Trophoblast cell (in vitro differentiated cells and primary cell): ENCODE measurements around the gene MPPED1.

Source experiments
- DNase-seq, 2 donors: peaks; one replicate each; pipeline ENCODE4 v3.0.0-alpha.2; 2016
- H2AFZ ChIP-seq: 2 replicates; pipeline ENCODE4 v1.6.1; 2013; ENCODE audit warnings: low read length, moderate library complexity, mild to moderate bottlenecking; ENCODE audit not compliant: insufficient read depth, poor library complexity
- H2AK5ac ChIP-seq: 2 replicates; pipeline ENCODE4 v1.6.1; 2013; ENCODE audit warnings: mild to moderate bottlenecking, low read length
- H2BK120ac ChIP-seq: 2 replicates; pipeline ENCODE4 v1.6.1; 2013; ENCODE audit warnings: low read length, mild to moderate bottlenecking, moderate library complexity; ENCODE audit not compliant: insufficient read depth, poor library complexity
- H2BK12ac ChIP-seq: 2 replicates; pipeline ENCODE4 v1.6.1; 2013; ENCODE audit warnings: mild to moderate bottlenecking, low read length, moderate library complexity
- H2BK5ac ChIP-seq: 2 replicates; pipeline ENCODE4 v1.6.1; 2013; ENCODE audit warnings: low read length, low read depth, moderate library complexity, mild to moderate bottlenecking; ENCODE audit not compliant: poor library complexity
- H3K14ac ChIP-seq: 2 replicates; pipeline ENCODE4 v1.6.1; 2013; ENCODE audit warnings: mild to moderate bottlenecking, low read length
- H3K18ac ChIP-seq: 2 replicates; pipeline ENCODE4 v1.6.1; 2013; ENCODE audit warnings: mild to moderate bottlenecking, low read length
- H3K23ac ChIP-seq: 2 replicates; pipeline ENCODE4 v1.6.1; 2013; ENCODE audit warnings: low read length
- H3K27ac ChIP-seq: 2 replicates; pipeline ENCODE4 v1.5.1; 2013; ENCODE audit warnings: low read depth, mild to moderate bottlenecking, inconsistent platforms, low read length, moderate library complexity
- H3K27me3 ChIP-seq: 2 replicates; pipeline ENCODE4 v1.6.1; 2013; ENCODE audit warnings: inconsistent platforms, mild to moderate bottlenecking, low read length, moderate library complexity; ENCODE audit not compliant: insufficient read depth
- H3K36me3 ChIP-seq, 2 experiments: 1 replicate in 1 of 2; 2 replicates in 1 of 2; pipeline ENCODE4 v1.6.1; 2013; ENCODE audit warnings: low read length in 2 of 2, mild to moderate bottlenecking in 2 of 2, moderate library complexity in 1 of 2; ENCODE audit not compliant: insufficient read depth in 2 of 2, control insufficient read depth in 1 of 2
- H3K4ac ChIP-seq: 2 replicates; pipeline ENCODE4 v1.6.1; 2013; ENCODE audit warnings: low read depth, mild to moderate bottlenecking, low read length, moderate library complexity
- H3K4me1 ChIP-seq, 2 experiments: 1 replicate in 1 of 2; 2 replicates in 1 of 2; pipeline ENCODE4 v1.6.1; 2013; ENCODE audit warnings: low read length in 2 of 2, mild to moderate bottlenecking in 2 of 2, moderate library complexity in 1 of 2; ENCODE audit not compliant: insufficient read depth in 2 of 2, control insufficient read depth in 1 of 2
- H3K4me2 ChIP-seq: 2 replicates; pipeline ENCODE4 v1.6.1; 2013; ENCODE audit warnings: inconsistent platforms, mild to moderate bottlenecking, low read length, moderate library complexity
- H3K4me3 ChIP-seq: 2 replicates; pipeline ENCODE4 v1.5.1; 2013; ENCODE audit warnings: mild to moderate bottlenecking, low read depth, low read length, inconsistent platforms
- H3K79me1 ChIP-seq: one replicate; pipeline ENCODE4 v1.6.1; 2013; ENCODE audit warnings: low read length
- H3K79me2 ChIP-seq: 2 replicates; pipeline ENCODE4 v1.6.1; 2013; ENCODE audit warnings: low read length, mild to moderate bottlenecking; ENCODE audit not compliant: control insufficient read depth, insufficient read depth, poor library complexity
- H3K9ac ChIP-seq: 2 replicates; pipeline ENCODE4 v1.6.1; 2013; ENCODE audit warnings: mild to moderate bottlenecking, low read length
- H3K9me3 ChIP-seq: 2 replicates; pipeline ENCODE4 v1.6.1; 2013; ENCODE audit warnings: low read depth, mild to moderate bottlenecking, control low read depth, inconsistent platforms, low read length; ENCODE audit not compliant: insufficient read depth
- H4K12ac ChIP-seq: 2 replicates; pipeline ENCODE4 v1.6.1; 2013; ENCODE audit warnings: low read depth, mild to moderate bottlenecking, low read length, moderate library complexity
- H4K8ac ChIP-seq: 2 replicates; pipeline ENCODE4 v1.6.1; 2013; ENCODE audit warnings: low read depth, mild to moderate bottlenecking, low read length, moderate library complexity
- H4K91ac ChIP-seq: one replicate; pipeline ENCODE4 v1.6.1; 2013; ENCODE audit warnings: low read depth, mild to moderate bottlenecking, low read length, moderate library complexity
- WGBS: extraction: QIAGEN DNeasy Blood & Tissue Kit; methylation state at CpG from one replicate; pipeline ENCODE4 v1.1.7; 2013; ENCODE audit warnings: missing lambda C conversion rate; ENCODE audit not compliant: insufficient read length, insufficient coverage; ENCODE audit errors: extremely low coverage; 5-methylcytosine and 5-hydroxymethylcytosine counted together

Gene MPPED1

DNA sequence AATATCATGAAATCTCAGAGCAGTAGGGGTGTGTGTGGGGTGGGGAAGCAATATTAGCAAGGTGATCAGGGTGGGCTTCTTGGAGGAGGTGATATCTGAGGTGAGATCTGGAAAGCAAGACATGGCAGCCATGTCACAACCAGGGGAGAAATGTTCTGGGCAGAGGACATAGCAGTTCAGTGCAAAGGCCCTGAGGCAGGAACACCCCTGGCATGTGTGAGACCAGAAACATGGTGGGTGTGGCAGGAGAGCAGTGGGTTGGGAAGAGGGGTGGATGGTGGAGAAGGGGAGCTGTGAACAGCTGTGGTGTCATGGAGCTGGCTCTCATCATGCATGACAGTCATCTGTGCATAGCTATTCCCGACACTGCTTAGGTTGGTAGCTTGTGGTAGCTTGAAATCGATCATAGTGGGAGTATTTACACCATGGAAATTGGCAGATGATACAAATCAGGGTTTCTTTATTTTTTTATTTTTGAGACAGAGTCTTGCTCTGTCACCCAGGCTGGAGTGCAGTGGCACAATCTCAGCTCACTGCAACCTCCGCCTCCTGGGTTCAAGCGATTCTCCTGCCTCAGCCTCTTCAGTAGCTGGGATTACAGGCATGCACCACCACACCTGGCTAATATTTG, 17.9 kb upstream of the MPPED1 start:
- Histone ChIP-seq H3K27ac (no peak overlapping the region), H3K36me3 (no peaks in the 10 kb centered on the region), H3K9me3 (peaks cover 6% of the 10 kb centered on the region), H3K4me2 (no peak overlapping the region), H2BK12ac (no peak overlapping the region), H3K79me1 (no peaks in the 10 kb centered on the region), H2BK120ac (no peak overlapping the region), H3K9ac (no peak overlapping the region), H4K91ac (no peak overlapping the region), H3K27me3 (no peaks in the 10 kb centered on the region), H3K4me1 (no peaks in the 10 kb centered on the region), H3K18ac (no peak overlapping the region), H3K23ac (no peak overlapping the region), H4K12ac (no peak overlapping the region), H2AFZ (no peak overlapping the region), H3K79me2 (no peaks in the 10 kb centered on the region), H2AK5ac (no peak overlapping the region), H2BK5ac (no peak overlapping the region), H3K4ac (no peak overlapping the region), H4K8ac (no peak overlapping the region), H3K14ac (no peak overlapping the region), H3K4me3 (no peak overlapping the region)
- no peak for DNase-seq
- WGBS: no CpG with 5 or more reads among the region's 4 CpGs

DNA sequence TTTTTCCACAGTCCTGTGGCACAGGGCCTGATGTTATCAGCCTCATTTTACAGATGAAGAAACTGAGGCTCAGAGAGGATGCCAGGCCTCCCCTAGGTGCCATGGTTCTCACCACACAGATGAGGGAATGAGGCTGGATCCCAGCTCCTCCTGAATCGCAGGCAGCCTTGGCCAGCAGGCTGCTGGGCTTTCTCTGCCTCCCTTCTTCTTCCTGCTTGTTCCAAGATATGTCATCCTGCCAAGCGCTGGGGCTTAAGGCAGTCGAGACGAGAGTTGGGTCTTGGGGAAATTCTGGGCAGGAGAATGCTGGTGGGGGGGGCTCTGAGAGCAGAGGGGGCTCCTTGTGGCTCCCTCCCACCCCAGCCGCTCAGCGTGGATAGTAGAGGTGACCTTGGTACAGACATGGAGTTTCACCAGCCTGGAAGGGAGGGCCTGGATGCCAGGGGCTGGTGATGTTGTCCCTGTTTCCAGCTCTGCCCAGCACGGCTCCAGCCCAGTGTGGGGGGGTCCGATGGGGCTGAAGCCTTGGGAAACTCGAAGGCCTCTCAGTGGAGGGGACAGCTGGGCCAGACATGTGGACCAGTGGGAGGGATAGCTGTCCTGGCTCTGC, 16.6 kb upstream of the MPPED1 start:
- Histone ChIP-seq H3K4ac (no peak overlapping the region), H4K91ac (no peak overlapping the region), H2BK12ac (no peak overlapping the region), H3K79me1 (no peaks in the 10 kb centered on the region), H3K18ac (no peak overlapping the region), H3K36me3 (no peaks in the 10 kb centered on the region), H3K4me2 (no peak overlapping the region), H3K14ac (no peak overlapping the region), H2AK5ac (no peak overlapping the region), H4K12ac (no peak overlapping the region), H3K4me1 (no peaks in the 10 kb centered on the region), H3K4me3 (no peak overlapping the region), H4K8ac (no peak overlapping the region), H3K9me3 (peaks cover 6% of the 10 kb centered on the region), H3K79me2 (no peaks in the 10 kb centered on the region), H3K9ac (no peak overlapping the region), H2BK5ac (no peak overlapping the region), H2BK120ac (no peak overlapping the region), H3K23ac (no peak overlapping the region), H2AFZ (no peak overlapping the region), H3K27me3 (no peaks in the 10 kb centered on the region), H3K27ac (no peak overlapping the region)
- no CpG with 5 or more reads among the region's 9 CpGs for WGBS
- DNase-seq: no peak

DNA sequence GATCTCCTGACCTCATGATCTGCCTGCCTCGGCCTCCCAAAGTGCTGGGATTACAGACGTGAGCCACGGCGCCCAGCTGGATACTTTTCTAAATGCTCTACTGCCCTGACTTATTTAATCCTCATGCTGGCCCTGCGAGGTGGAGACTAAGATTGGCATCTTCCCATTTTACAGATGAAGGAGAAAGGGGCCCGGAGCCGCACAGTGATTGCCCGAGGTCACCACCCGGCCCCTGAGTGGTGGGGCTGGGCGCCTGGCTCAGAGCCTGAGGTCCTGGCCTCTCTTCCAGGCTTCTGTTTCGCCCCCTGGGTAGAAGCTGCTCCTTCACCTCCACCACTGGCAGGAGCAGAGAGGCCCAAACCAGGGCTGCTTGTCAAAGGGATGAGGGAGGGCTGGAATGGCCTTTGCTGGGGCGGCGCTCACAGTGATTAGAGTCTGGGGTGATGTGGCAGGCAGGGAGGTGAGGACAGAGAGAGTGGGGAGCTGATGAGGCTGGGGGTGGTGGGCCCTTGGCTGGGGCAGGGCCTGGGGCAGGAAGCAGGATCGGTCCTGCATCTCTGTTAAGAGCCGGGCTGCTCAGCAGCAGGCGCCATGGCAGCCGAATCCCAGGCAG, 15.4 kb upstream of the MPPED1 start:
- Histone ChIP-seq H2AFZ (no peak overlapping the region), H3K23ac (no peak overlapping the region), H2AK5ac (no peak overlapping the region), H3K4me1 (no peaks in the 10 kb centered on the region), H2BK12ac (no peak overlapping the region), H3K27me3 (no peaks in the 10 kb centered on the region), H3K14ac (no peak overlapping the region), H3K4ac (no peak overlapping the region), H2BK120ac (no peak overlapping the region), H3K9me3 (peaks cover 1% of the 10 kb centered on the region), H3K9ac (no peak overlapping the region), H4K91ac (no peak overlapping the region), H2BK5ac (no peak overlapping the region), H3K4me3 (no peak overlapping the region), H3K4me2 (no peak overlapping the region), H4K8ac (no peak overlapping the region), H3K79me2 (no peaks in the 10 kb centered on the region), H3K79me1 (no peaks in the 10 kb centered on the region), H3K27ac (no peak overlapping the region), H3K18ac (no peak overlapping the region), H4K12ac (no peak overlapping the region), H3K36me3 (no peaks in the 10 kb centered on the region)
- DNase-seq: no peak
- no CpG with 5 or more reads among the region's 17 CpGs for WGBS

GRCh38 chr22:43396934-43397457, 14.8 kb upstream of the MPPED1 start:
- Histone ChIP-seq H4K8ac (no peak overlapping the region), H2AK5ac (no peak overlapping the region), H3K79me1 (no peaks in the 10 kb centered on the region), H3K23ac (no peak overlapping the region), H3K9ac (no peak overlapping the region), H4K91ac (no peak overlapping the region), H3K9me3 (peaks cover 1% of the 10 kb centered on the region), H2BK120ac (no peak overlapping the region), H3K4ac (no peak overlapping the region), H3K79me2 (no peaks in the 10 kb centered on the region), H2BK12ac (no peak overlapping the region), H2AFZ (no peak overlapping the region), H3K4me2 (no peak overlapping the region), H3K27me3 (no peaks in the 10 kb centered on the region), H3K14ac (no peak overlapping the region), H3K4me3 (no peak overlapping the region), H3K27ac (no peak overlapping the region), H3K36me3 (no peaks in the 10 kb centered on the region), H2BK5ac (no peak overlapping the region), H3K18ac (no peak overlapping the region), H4K12ac (no peak overlapping the region), H3K4me1 (no peaks in the 10 kb centered on the region)
- DNase-seq: no peak
- WGBS: no CpG with 5 or more reads among the region's 23 CpGs
